ENCODE measurements around the gene JAKMIP1. TPM values are rescaled to one million over a fixed set of nuclear protein-coding genes. Genes with fewer than 3 reads are reported as not detected.

The JAKMIP1 gene
- total RNA-seq, 1 donor from 2014 or later, result not detected

- Mint-ChIP-seq H3K27ac (ENCODE audit: unreplicated experiment) (no peak overlapping the region), H3K9me3 (ENCODE audit: unreplicated experiment) (peaks cover 10% of the 10 kb centered on the region), H3K27me3 (ENCODE audit: unreplicated experiment) (peaks cover 4% of the 10 kb centered on the region), H3K4me1 (ENCODE audit: unreplicated experiment) (no peaks in the 10 kb centered on the region), H3K36me3 (ENCODE audit: low read depth, unreplicated experiment) (no peaks in the 10 kb centered on the region), H3K4me3 (ENCODE audit: unreplicated experiment) (no peak overlapping the region)
- DNase-seq (ENCODE audit: low spot score), result peak; percentile 77
- TF ChIP-seq, protein P1, sequence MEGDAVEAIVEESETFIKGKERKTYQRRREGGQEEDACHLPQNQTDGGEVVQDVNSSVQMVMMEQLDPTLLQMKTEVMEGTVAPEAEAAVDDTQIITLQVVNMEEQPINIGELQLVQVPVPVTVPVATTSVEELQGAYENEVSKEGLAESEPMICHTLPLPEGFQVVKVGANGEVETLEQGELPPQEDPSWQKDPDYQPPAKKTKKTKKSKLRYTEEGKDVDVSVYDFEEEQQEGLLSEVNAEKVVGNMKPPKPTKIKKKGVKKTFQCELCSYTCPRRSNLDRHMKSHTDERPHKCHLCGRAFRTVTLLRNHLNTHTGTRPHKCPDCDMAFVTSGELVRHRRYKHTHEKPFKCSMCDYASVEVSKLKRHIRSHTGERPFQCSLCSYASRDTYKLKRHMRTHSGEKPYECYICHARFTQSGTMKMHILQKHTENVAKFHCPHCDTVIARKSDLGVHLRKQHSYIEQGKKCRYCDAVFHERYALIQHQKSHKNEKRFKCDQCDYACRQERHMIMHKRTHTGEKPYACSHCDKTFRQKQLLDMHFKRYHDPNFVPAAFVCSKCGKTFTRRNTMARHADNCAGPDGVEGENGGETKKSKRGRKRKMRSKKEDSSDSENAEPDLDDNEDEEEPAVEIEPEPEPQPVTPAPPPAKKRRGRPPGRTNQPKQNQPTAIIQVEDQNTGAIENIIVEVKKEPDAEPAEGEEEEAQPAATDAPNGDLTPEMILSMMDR (IDR thresholded peaks at IDR 0.05; ENCODE audit: unreplicated experiment), result no peak
Measured at GRCh38 chr4:5979981-5980380, 220.4 kb downstream of the JAKMIP1 start.

DNA sequence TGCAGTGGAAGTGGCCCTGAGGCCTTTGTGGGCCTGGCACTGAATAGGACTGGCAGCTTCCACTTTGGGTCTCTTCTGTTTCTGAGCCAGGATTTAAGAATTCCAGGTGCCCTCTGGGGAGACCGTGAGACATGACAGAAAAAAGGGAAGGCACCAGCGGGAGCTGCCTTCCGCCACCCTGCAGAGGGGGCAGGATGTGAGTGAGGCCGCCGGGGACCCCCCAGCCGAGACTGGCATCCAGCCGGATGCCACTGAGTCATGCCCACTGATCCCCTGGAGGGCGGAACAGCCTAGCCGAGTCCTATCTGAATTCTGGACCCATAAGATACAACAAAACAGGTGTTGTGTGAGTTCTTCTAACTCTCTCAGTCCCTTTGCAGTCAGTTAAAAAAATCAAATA, 223.4 kb downstream of the JAKMIP1 start:
- H3K4me1 Mint-ChIP-seq (ENCODE audit: unreplicated experiment), result no peaks in the 10 kb centered on the region

GRCh38 chr4:5976431-5976830, 223.9 kb downstream of the JAKMIP1 start:
- Mint-ChIP-seq H3K36me3 (ENCODE audit: low read depth, unreplicated experiment) (peaks cover 2% of the 10 kb centered on the region), H3K9me3 (ENCODE audit: unreplicated experiment) (no peaks in the 10 kb centered on the region), H3K27me3 (ENCODE audit: unreplicated experiment) (peaks cover 4% of the 10 kb centered on the region), H3K27ac (ENCODE audit: unreplicated experiment) (no peak overlapping the region), H3K4me3 (ENCODE audit: unreplicated experiment) (no peak overlapping the region), H3K4me1 (ENCODE audit: unreplicated experiment) (no peaks in the 10 kb centered on the region)
- TF ChIP-seq, protein P1 (IDR thresholded peaks at IDR 0.05; ENCODE audit: unreplicated experiment), result no peak
- no peak for DNase-seq (ENCODE audit: low spot score)

More for the DNA sequence above, 223.4 kb downstream of the JAKMIP1 start:
- peaks cover 3% of the 10 kb centered on the region for H3K27me3 Mint-ChIP-seq (ENCODE audit: unreplicated experiment)
- no peak for DNase-seq (ENCODE audit: low spot score)
- H3K27ac Mint-ChIP-seq (ENCODE audit: unreplicated experiment), result no peak overlapping the region
- H3K9me3 Mint-ChIP-seq (ENCODE audit: unreplicated experiment), result no peaks in the 10 kb centered on the region
- no peaks in the 10 kb centered on the region for H3K36me3 Mint-ChIP-seq (ENCODE audit: low read depth, unreplicated experiment)
- H3K4me3 Mint-ChIP-seq (ENCODE audit: unreplicated experiment), result no peak overlapping the region
- TF ChIP-seq, protein P1 (IDR thresholded peaks at IDR 0.05; ENCODE audit: unreplicated experiment), result no peak

Other genes with a start within 250 kb of the JAKMIP1 start
- gene C4orf50, start 182.1 kb downstream of the JAKMIP1 start, total RNA-seq (ENCODE audit: unreplicated experiment), result 0.05 TPM
- 53.2 TPM for gene WFS1, start 69.3 kb upstream of the JAKMIP1 start, total RNA-seq (ENCODE audit: unreplicated experiment)